SK-N-SH (cell line): ENCODE results near the gene MAML3. TPM values are rescaled to one million over a fixed set of nuclear protein-coding genes. Genes with fewer than 3 reads are reported as not detected.

ENCODE experiments used
- CTCF ChIA-PET: fragments of 300-600, 350-600 bp; formaldehyde crosslinking; extraction: SDS; loops from one replicate; lab custom pipeline; 2021; lab: Yijun Ruan, JAX
- POLR2A ChIA-PET: fragments of 350-600 bp; sonication (Branson Sonifier 250); formaldehyde crosslinking; extraction: SDS; loops from one replicate; lab custom pipeline; 2020; ENCODE audit warnings: antibody characterized with exemption, inconsistent platforms; lab: Yijun Ruan, JAX
- DNase-seq: peaks from one replicate; pipeline ENCODE4 v3.0.0; 2012
- H2AFZ ChIP-seq: fragments of 200-600 bp; sonication (generic); 2 replicates; pipeline ENCODE4 v1.8.1; 2016; ENCODE audit warnings: antibody characterized with exemption, mild to moderate bottlenecking, low read depth
- H3F3A ChIP-seq: fragments of 200-600 bp; sonication (generic); replicated peaks from 2 replicates; pipeline ENCODE3; 2016; ENCODE audit warnings: antibody characterized with exemption, mild to moderate bottlenecking; ENCODE audit not compliant: insufficient read depth
- H3K27ac ChIP-seq, 2 experiments: fragments of 200-500 bp in 1 of 2; fragments of 200-600 bp in 1 of 2; sonication (Bioruptor generic) in 1 of 2; sonication (generic), shearing (Covaris generic) in 1 of 2; 2 replicates each; pipeline versions ENCODE4 v1.5.1 to v1.6.1; 2014 to 2016; ENCODE audit warnings: low read depth in 2 of 2, inconsistent platforms in 1 of 2, low read length in 1 of 2, mild to moderate bottlenecking in 1 of 2, mixed read lengths in 1 of 2
- H3K27me3 ChIP-seq: fragments of 200-600 bp; sonication (generic), shearing (Covaris generic); 2 replicates; pipeline ENCODE4 v1.6.1; 2016; ENCODE audit warnings: mixed run types; ENCODE audit not compliant: insufficient read depth
- H3K36me3 ChIP-seq, 2 experiments: fragments of 200-500 bp in 1 of 2; fragments of 200-600 bp in 1 of 2; sonication (Bioruptor generic) in 1 of 2; sonication (generic) in 1 of 2; replicated peaks in 1 of 2; 2 replicates each; pipeline versions ENCODE3 to v1.5.1; 2014 to 2016; ENCODE audit warnings: low read length in 1 of 2, mild to moderate bottlenecking in 1 of 2; ENCODE audit not compliant: insufficient read depth in 2 of 2, control insufficient read depth in 1 of 2
- H3K4me1 ChIP-seq, 2 experiments: fragments of 200-500 bp in 1 of 2; fragments of 200-600 bp in 1 of 2; sonication (Bioruptor generic) in 1 of 2; sonication (generic), shearing (Covaris generic) in 1 of 2; 2 replicates each; pipeline versions ENCODE4 v1.5.1 to v1.6.1; 2014 to 2016; ENCODE audit warnings: low read depth in 1 of 2, low read length in 1 of 2, mixed run types in 1 of 2; ENCODE audit not compliant: insufficient read depth in 2 of 2, control insufficient read depth in 1 of 2
- H3K4me2 ChIP-seq: fragments of 200-600 bp; sonication (generic), shearing (Covaris generic); 2 replicates; pipeline ENCODE4 v1.6.1; 2017; ENCODE audit warnings: mixed run types
- H3K4me3 ChIP-seq, 2 experiments: fragments of 200-500 bp in 1 of 2; fragments of 200-600 bp in 1 of 2; sonication (Bioruptor generic) in 1 of 2; sonication (generic), shearing (Covaris generic) in 1 of 2; 2 replicates each; pipeline versions ENCODE4 v1.5.1 to v1.8.1; 2014 to 2016; ENCODE audit warnings: low read depth in 2 of 2, inconsistent platforms in 1 of 2, low read length in 1 of 2, mild to moderate bottlenecking in 1 of 2, mixed read lengths in 1 of 2, moderate library complexity in 1 of 2
- H3K79me2 ChIP-seq: fragments of 200-600 bp; sonication (generic); 2 replicates; pipeline ENCODE4 v1.8.1; 2017; ENCODE audit warnings: mild to moderate bottlenecking; ENCODE audit not compliant: insufficient read depth
- H3K9ac ChIP-seq: fragments of 200-600 bp; sonication (generic); 2 replicates; pipeline ENCODE4 v1.6.1; 2017; ENCODE audit warnings: mixed run types
- H3K9me2 ChIP-seq: fragments of 200-600 bp; sonication (generic); 2 replicates; pipeline ENCODE4 v1.6.1; 2017; ENCODE audit warnings: mixed run types
- H3K9me3 ChIP-seq: fragments of 200-600 bp; sonication (generic); 2 replicates; pipeline ENCODE4 v1.6.1; 2017; ENCODE audit warnings: mixed run types, mild to moderate bottlenecking, moderate library complexity
- H4K20me1 ChIP-seq: fragments of 200-600 bp; sonication (generic); 2 replicates; pipeline ENCODE4 v1.6.1; 2017; ENCODE audit warnings: mild to moderate bottlenecking, mixed run types; ENCODE audit not compliant: insufficient read depth
- EP300 ChIP-seq, 2 experiments: IDR thresholded peaks; 2 replicates each; pipeline versions ENCODE4 v1.4.0 to v1.6.1; 2012; ENCODE audit warnings: borderline replicate concordance in 1 of 2, low read depth in 1 of 2, low read length in 1 of 2
- FOXJ3 ChIP-seq: sonication (generic); formaldehyde crosslinking; IDR thresholded peaks from 2 replicates; pipeline ENCODE4 v1.5.1; 2020; ENCODE audit warnings: mild to moderate bottlenecking, missing genetic modification reagents
- GABPA ChIP-seq: IDR thresholded peaks from 2 replicates; pipeline ENCODE4 v1.4.0; 2012; ENCODE audit warnings: low read depth, mild to moderate bottlenecking
- MEF2A ChIP-seq: IDR thresholded peaks from 2 replicates; pipeline ENCODE4 v1.4.0; 2012; ENCODE audit warnings: low read depth, borderline replicate concordance
- RAD21 ChIP-seq: IDR thresholded peaks from 2 replicates; pipeline ENCODE4 v1.6.1; 2012; ENCODE audit warnings: mild to moderate bottlenecking, low read length
- RCOR1 ChIP-seq: fragments of 150-350 bp; IDR thresholded peaks from 2 replicates; pipeline ENCODE4 v1.6.1; 2017; ENCODE audit warnings: antibody characterized with exemption, low read length
- RFX5 ChIP-seq: IDR thresholded peaks from 2 replicates; pipeline ENCODE4 v1.6.1; 2012; ENCODE audit warnings: mild to moderate bottlenecking, improper control_type of control experiment, low read length
- SMC3 ChIP-seq: IDR thresholded peaks from 2 replicates; pipeline ENCODE4 v1.6.1; 2012; ENCODE audit warnings: low read depth, low read length, improper control_type of control experiment
- TEAD4 ChIP-seq: IDR thresholded peaks from 2 replicates; pipeline ENCODE4 v1.4.0; 2012; ENCODE audit warnings: mild to moderate bottlenecking, borderline replicate concordance; ENCODE audit not compliant: insufficient read depth
- WGBS: methylation state at CpG from one replicate; pipeline ENCODE4 v1.1.6; 2017; ENCODE audit warnings: low lambda C conversion rate; 5-methylcytosine and 5-hydroxymethylcytosine counted together
- polyA plus RNA-seq, 3 experiments: library from polyadenylated mRNA; depleted of rRNA; stranded (reverse); fragments of >200 nt; gene quantifications; 2 replicates each; pipeline ENCODE4 v1.2.3, GENCODE V29; 2012
- TF ChIP-seq, protein P1 (sequence below): fragments of 150-350 bp; IDR thresholded peaks from 2 replicates; pipeline ENCODE4 v1.6.1; 2017; ENCODE audit warnings: antibody characterized with exemption, low read length, low read depth, borderline replicate concordance
- TF ChIP-seq, protein P2 (sequence below): IDR thresholded peaks from 2 replicates; pipeline ENCODE4 v1.4.0; 2012; ENCODE audit warnings: low read depth, borderline replicate concordance

Gene MAML3
- polyA plus RNA-seq, 1 of the 3 experiments (the other 2 are of a cell fraction): 5.3 TPM

DNA sequence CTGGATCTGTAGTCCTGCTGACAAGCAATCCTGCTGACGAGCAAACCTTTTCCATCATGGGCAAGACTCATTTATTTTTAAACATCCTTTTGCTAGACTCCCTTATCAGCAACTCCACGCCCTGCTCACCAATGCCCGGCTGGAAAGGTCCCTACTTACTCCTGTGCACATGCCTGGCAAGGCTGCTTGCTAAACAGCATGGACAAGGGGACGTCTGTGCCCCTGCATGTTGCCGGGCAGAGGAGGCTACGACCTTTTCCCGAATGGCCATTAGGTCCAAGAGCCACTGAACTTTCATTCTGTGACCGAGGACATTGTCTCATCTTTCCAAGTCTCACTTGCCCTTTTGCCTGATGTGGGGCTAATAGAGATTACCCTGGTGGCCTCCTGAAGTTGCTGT is 389.8 kb downstream of the MAML3 start:
- no peak overlapping the region for H2AFZ ChIP-seq
- CTCF ChIA-PET: interaction anchor here (0.7 to 1.7 kb wide), 6 partner anchors 9 to 489 kb away, joined by 3 to 6 read pairs (median 3); no protein-coding TSS in a partner anchor
- no peaks in the 10 kb centered on the region for H3K9me2 ChIP-seq
- no peaks in the 10 kb centered on the region for H3K27me3 ChIP-seq
- H3K36me3 ChIP-seq: no peaks in the 10 kb centered on the region
- no peak overlapping the region for H3K9ac ChIP-seq
- TF ChIP-seq GABPA: no peak
- TF ChIP-seq RFX5: peak; percentile 44; the same call in 1 of the 2 replicates
- H3K4me3 ChIP-seq: no peak overlapping the region
- POLR2A ChIA-PET: interaction anchor here (1.1 to 1.4 kb wide), 5 partner anchors 16 to 138 kb away, joined by 3 to 5 read pairs (median 3); no protein-coding TSS in a partner anchor
- no peaks in the 10 kb centered on the region for H4K20me1 ChIP-seq
- H3K9me3 ChIP-seq: no peaks in the 10 kb centered on the region
- H3K4me1 ChIP-seq: peaks cover 18 to 43% of the 10 kb centered on the region in 2 experiments; a peak in 3 of 4 replicates
- peak; percentile 33 for DNase-seq
- no peak overlapping the region for H3K4me2 ChIP-seq
- H3K79me2 ChIP-seq: no peaks in the 10 kb centered on the region
- H3K27ac ChIP-seq: peak overlapping the region in 1 of 2 experiments; percentile 94; a peak in 2 of 4 replicates
- peaks cover 3% of the 10 kb centered on the region for H3F3A ChIP-seq
- WGBS: 80% methylated on average over 8 of the region's 8 CpGs

DNA sequence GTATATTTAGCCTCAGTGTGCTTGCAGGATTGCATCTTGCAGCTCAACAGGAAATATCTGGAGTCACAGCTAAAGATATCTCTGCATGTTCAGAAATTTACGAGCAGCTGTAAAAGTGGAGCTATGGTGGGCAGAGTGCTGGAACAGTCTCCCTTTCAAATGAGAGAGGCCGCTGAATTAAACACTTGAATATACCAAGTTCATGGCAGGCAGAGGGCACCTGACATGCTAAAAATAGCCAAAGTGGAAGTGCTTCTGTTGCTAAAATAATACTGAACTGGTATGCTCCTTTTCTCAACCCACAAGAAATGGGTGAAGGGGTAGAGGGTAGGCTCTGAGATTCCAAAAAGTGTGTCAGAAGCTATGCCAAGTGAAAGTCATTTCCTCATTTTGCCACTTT is 390.3 kb downstream of the MAML3 start:
- H3K4me3 ChIP-seq: no peak overlapping the region

DNA sequence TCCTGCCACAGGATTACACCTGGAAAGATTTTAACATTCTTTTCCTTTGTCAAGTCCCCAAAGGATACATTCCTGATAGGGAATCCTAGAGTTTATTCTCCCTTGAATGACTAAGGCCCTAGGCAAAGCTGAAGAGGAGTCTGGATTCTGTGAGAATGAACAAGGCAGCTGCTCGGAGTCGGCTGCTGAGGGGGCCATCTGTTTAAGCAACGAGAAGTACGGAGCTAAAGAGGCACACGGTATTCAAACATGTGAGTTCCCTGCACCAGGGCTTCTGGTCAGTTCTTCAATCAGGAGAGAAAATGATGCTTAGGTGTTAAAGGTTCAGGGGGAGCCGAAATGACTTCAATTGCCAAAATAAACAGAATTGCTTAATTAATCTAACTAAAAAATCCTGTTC is 390.8 kb downstream of the MAML3 start:
- Histone ChIP-seq H4K20me1 (no peaks in the 10 kb centered on the region), H3K9me2 (no peaks in the 10 kb centered on the region), H2AFZ (no peak overlapping the region), H3K4me2 (0 out of 2 replicates have a peak overlapping the region, but pooled peaks have one; percentile 8), H3K9me3 (no peaks in the 10 kb centered on the region), H3F3A (peaks cover 3% of the 10 kb centered on the region), H3K4me1 (peaks cover 18 to 52% of the 10 kb centered on the region in 2 experiments; a peak in 3 of 4 replicates), H3K27ac (peak overlapping the region; percentile 11 to 94; a peak in 3 of 4 replicates), H3K79me2 (no peaks in the 10 kb centered on the region), H3K27me3 (no peaks in the 10 kb centered on the region), H3K4me3 (no peak overlapping the region), H3K36me3 (no peaks in the 10 kb centered on the region), H3K9ac (no peak overlapping the region)
- ChIA-PET CTCF (interaction anchor here (0.5 to 1.7 kb wide), 6 partner anchors 11 to 490 kb away, joined by 3 to 6 read pairs (median 3); no protein-coding TSS in a partner anchor), POLR2A (interaction anchor here (1.1 to 1.4 kb wide), 6 partner anchors 17 to 286 kb away, joined by 3 to 7 read pairs (median 4); no protein-coding TSS in a partner anchor)
- TF ChIP-seq SMC3 (0 out of 2 replicates have a peak, but pooled peaks have one; percentile 5), RAD21 (peak; percentile 23; the same call in 1 of the 2 replicates), FOXJ3 (CRISPR knock-in tag) (no peak), MEF2A (no peak), RCOR1 (0 out of 2 replicates have a peak, but pooled peaks have one; percentile 29), EP300 (IDR thresholded peaks at IDR 0.05; ENCODE audit: borderline replicate concordance in 1 of 2, low read depth in 1 of 2, low read length in 1 of 2) (peak in 1 of 2 experiments; percentile 64; a peak in 1 of 4 replicates)
- TF ChIP-seq, protein P1, sequence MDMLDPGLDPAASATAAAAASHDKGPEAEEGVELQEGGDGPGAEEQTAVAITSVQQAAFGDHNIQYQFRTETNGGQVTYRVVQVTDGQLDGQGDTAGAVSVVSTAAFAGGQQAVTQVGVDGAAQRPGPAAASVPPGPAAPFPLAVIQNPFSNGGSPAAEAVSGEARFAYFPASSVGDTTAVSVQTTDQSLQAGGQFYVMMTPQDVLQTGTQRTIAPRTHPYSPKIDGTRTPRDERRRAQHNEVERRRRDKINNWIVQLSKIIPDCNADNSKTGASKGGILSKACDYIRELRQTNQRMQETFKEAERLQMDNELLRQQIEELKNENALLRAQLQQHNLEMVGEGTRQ: peak; percentile 34; the same call in 1 of the 2 replicates
- TF ChIP-seq, protein P2, sequence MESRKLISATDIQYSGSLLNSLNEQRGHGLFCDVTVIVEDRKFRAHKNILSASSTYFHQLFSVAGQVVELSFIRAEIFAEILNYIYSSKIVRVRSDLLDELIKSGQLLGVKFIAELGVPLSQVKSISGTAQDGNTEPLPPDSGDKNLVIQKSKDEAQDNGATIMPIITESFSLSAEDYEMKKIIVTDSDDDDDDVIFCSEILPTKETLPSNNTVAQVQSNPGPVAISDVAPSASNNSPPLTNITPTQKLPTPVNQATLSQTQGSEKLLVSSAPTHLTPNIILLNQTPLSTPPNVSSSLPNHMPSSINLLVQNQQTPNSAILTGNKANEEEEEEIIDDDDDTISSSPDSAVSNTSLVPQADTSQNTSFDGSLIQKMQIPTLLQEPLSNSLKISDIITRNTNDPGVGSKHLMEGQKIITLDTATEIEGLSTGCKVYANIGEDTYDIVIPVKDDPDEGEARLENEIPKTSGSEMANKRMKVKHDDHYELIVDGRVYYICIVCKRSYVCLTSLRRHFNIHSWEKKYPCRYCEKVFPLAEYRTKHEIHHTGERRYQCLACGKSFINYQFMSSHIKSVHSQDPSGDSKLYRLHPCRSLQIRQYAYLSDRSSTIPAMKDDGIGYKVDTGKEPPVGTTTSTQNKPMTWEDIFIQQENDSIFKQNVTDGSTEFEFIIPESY: no peak
- DNase-seq: peak; percentile 68
- 57% methylated on average over 6 of the region's 6 CpGs for WGBS

More for the DNA sequence above, 390.3 kb downstream of the MAML3 start:
- Histone ChIP-seq H3K9ac (no peak overlapping the region), H2AFZ (no peak overlapping the region), H3F3A (peaks cover 3% of the 10 kb centered on the region), H3K27ac (peak overlapping the region in 1 of 2 experiments; percentile 94; a peak in 2 of 4 replicates), H4K20me1 (no peaks in the 10 kb centered on the region), H3K4me1 (peaks cover 18 to 48% of the 10 kb centered on the region in 2 experiments; a peak in 3 of 4 replicates), H3K36me3 (no peaks in the 10 kb centered on the region), H3K4me2 (0 out of 2 replicates have a peak overlapping the region, but pooled peaks have one; percentile 8), H3K79me2 (no peaks in the 10 kb centered on the region), H3K27me3 (no peaks in the 10 kb centered on the region), H3K9me3 (no peaks in the 10 kb centered on the region), H3K9me2 (no peaks in the 10 kb centered on the region)
- CTCF ChIA-PET: interaction anchor here (0.7 to 1.7 kb wide), 6 partner anchors 9 to 490 kb away, joined by 3 to 6 read pairs (median 3); no protein-coding TSS in a partner anchor
- peak; percentile 25 for DNase-seq
- POLR2A ChIA-PET: interaction anchor here (1.1 to 1.4 kb wide), 6 partner anchors 16 to 286 kb away, joined by 3 to 7 read pairs (median 4); no protein-coding TSS in a partner anchor
- peak; percentile 42; the same call in 1 of the 2 replicates for TF ChIP-seq RCOR1
- no peak for TF ChIP-seq TEAD4
- 0 out of 2 replicates have a peak, but pooled peaks have one; percentile 5 for TF ChIP-seq RAD21
- WGBS: 75% methylated on average over 2 of the region's 2 CpGs
